ENCODE measurements around the gene ZNF474.

The ZNF474 gene

DNA sequence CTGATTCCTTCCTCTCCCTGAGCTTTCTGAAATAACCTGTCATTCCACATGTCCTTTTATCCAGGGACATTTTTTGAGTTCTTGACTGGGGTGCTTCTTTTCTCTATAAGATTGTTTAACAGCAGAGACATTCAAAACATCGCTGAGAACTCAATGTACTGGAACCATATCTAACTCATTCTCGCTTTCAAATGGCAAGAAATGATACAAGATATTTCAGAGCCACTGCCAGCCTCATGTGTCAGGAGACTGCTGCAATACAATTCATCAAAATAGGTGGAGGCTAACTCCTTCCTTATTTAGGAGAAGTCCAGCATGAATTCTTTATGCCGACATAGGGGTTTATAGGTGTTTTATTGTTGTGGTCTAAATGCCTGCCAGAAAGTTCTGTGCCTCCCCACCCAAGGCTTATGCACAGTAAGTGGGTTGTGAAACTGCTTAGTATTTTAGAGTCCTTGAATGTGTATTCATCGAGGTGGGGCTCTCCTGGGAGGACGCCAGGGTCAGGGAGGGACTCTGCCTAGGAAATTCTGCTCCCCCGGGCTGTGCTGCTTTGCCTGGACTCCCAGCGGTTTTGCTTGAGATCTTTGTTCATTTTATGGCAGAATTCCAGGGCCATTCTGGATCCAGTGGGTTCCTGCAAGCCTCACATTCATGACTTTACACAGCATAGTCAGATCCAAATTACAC is 53.9 kb downstream of the ZNF474 start:
- no peak for DNase-seq

DNA sequence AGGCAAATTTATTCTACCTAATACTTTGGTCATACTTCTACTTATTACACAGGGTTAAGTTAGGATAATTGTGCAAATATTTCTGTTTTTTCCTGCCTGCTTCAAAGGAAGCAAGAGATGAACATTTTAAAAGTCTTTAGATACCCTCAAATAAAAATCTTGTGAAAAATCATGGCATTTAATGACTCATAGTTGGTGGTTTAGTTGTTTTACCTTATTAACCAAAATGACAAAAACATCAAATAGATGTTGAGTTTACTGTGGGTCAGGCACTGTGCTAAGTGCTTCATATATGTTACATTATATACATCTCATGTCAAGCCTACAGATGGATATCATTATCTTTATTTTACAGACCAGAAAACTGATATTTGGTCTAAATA is 54.4 kb downstream of the ZNF474 start:
- DNase-seq: no peak

DNA sequence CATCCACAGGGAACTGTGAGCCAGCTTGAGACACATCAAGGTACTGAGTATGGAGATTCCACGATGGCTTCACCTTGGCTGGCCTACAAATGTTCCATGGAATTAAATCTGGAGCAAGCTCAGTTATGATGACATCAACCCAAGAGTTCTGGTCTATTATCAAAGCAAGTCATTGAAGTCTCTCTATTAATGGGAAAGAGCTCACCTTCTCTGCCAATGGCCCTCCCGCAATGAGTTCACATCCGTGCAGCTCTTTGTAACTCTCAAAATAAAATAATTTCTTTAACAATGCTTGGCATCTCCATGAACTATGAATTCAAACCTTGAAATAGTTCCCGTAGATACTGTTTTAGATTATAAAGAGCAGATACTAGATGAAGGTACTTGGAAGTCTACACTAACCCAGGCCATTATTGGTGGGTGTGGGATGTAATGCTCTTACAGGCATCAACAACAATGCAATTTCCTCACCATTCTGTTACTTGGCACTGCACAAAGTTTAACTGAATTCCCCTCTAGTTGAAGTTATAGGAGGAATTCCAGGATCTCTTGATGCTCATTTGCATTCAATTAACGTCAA is 55.4 kb downstream of the ZNF474 start:
- no peak for DNase-seq

DNA sequence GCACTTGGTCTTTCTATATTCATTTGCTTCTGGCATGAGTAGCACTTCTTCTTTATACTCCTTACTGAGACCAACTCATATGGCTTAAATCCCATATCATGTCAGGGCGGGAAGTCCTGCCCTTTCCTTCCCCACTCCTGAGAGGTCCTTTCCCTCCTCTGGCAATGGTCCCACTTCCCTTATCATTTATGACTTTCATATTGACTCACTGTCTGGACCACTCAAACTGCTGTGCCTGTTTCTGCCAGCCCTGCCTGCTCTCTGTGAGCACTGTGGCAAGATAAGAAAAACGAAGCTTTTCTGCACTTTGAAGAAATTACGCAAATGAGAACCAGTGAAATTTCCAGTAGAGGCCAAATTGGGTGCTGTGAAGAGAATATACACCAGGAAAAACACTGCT is 58.1 kb downstream of the ZNF474 start:
- no peak for DNase-seq

DNA sequence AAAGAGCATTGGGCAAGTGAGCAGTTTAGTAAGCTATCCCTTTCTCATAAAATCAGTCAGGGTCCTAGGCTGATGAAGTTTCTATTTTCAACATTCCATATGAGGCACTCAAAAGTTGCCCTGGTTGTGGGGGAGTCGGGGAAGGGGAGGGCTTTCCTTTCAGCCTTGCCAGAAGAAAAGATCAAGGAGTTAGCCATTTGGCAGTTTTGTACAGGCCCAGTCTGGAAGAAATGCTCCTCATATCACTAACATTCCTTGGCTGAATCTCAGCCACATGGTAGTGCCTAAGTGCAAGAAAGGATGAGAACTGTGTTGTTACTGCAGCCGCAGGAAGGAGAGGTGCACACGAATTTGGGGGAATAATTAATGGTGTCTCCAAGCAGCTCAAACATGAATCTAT is 60.8 kb downstream of the ZNF474 start:
- DNase-seq: no peak

DNA sequence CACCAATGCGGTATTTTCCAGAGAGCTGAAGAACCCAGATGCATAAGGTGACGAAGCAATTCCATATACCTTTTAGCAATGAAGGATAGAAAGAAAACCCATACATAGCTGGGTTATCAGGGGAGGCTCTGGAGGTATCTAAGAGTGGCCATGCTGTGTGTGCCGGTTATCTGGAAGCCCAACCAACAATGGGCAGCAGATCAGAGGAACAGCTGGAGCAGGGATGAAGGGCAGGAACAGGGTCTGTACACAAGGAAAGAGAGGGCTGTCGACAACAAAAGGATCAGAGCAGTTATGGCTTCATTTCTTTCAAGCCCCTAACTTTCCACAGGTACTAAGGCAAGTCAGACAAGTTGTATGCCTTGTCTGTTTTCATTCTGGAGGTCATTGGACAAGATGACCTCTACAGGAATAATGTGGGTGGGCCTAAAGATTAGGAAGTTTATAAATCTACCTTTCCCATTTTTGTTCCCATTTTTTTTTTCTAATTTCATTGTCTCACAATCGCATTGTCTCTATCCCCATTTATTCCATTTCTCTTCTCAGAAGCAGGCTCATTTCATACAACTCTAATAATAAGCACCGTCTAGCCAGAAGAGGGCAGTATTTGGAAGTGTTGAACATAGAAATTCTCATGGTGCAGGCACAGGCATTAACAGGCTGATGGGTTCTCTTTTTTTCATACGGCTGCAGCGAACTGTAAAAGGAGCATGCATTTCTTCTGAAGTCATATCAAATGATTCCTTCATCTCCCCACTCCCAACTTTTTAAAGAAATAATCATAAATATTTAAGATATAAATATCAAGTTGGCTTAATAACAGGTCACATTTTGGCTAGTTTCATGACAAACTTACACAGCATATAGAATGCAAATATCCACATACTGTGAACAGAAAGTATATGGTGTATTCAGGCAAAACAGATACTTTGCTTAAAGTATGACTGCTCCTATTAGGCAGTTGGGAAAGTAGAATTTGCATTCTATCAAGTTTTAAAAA is 63.5 kb downstream of the ZNF474 start:
- peak; percentile 83 for DNase-seq

DNA sequence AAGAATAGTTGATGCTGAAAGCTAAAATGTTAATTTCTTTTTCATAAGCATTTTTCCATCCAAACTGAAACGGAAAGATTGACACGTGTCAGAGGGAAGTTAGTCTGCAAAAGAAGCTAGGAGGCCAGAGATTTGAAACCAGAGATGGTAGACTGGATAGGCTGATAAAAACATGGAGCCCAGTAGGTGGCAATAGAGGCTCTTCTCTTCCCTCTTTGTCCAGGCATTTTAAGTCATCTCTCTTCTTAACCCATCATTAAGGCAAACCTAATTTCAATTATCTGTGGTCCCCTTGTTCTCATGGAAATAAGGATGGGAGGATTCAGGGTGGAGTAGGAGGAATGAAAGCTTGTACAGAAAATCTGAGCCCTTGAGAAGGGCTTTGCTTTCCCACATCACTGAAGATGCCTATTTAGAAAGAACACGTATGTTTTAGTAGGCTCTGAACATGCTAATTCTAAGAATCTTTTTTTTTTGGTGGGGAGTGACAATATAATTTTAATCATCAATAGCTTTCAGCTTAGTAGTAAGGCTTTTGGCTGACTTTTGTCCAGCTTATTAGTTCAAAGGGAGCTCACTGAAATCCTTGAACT is 66.6 kb downstream of the ZNF474 start:
- peak; percentile 69 for DNase-seq

DNA sequence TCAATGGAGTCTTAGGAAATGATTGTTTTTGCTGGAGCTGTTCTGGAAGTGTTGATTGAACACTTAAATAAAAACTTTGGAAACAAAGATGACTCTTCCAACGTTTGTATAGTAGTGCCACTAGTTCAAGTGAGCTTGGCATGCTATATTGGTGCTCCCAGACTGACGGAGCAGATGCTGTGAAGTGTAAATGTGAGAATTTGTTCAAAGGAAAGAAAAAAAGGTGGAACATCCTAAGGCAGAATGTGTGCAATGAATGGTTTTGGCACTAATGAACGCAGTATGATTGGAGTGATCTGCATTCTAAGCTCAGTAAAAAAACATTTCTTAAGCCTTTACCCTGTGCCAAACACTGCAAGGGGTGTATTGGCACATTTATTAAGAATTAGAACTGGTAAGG is 69.8 kb downstream of the ZNF474 start:
- DNase-seq: no peak

GRCh38 chr5:122200450-122200849 is 71.1 kb downstream of the ZNF474 start:
- DNase-seq: no peak

DNA sequence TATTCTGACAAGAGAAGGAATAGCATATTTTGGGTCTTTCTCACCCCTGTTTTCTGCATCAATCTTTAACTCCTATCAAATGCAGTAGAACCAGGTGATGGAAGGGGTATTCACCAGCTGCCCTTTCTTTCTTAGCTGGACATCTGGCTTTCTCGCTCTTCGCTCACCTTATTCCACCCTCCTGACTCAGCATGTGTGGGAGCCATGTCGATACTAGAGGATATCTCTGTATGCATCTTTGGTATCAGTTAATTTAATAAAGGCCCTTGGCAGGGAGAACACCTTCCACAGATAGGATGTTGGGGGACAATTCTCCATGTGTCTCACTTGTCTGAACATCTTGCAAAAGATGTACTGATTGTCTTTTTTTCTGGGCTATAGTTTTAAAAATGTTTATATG is 71.5 kb downstream of the ZNF474 start:
- no peak for DNase-seq

GRCh38 chr5:122201365-122201764 is 72.0 kb downstream of the ZNF474 start:
- no peak for DNase-seq

DNA sequence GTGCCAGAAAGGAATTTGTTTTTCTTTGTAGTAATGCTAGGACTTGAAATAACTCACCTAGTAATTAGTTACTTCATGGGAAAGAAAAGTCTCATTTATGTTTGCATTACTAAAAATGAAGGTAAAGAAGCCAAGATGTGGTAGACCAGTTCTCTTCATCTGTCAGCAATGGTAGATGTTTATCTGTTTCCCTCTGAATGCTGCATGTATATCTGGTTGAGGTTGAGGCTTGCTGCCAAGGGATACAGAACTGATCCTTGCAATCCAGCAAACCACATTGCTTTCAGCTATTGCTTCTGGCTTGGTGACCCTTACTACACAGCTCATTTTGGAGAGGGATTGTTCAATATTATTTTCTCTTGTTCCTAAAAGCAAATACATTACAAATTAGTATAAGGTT is 73.6 kb downstream of the ZNF474 start:
- DNase-seq: no peak
